ENCODE measurements around the gene ZDHHC17.
"Not testable (repeated sequence)": the region's sequence is repeated elsewhere in the genome, so short reads cannot be mapped to it uniquely, and the experiment has no call there.

ZDHHC17 gene

DNA sequence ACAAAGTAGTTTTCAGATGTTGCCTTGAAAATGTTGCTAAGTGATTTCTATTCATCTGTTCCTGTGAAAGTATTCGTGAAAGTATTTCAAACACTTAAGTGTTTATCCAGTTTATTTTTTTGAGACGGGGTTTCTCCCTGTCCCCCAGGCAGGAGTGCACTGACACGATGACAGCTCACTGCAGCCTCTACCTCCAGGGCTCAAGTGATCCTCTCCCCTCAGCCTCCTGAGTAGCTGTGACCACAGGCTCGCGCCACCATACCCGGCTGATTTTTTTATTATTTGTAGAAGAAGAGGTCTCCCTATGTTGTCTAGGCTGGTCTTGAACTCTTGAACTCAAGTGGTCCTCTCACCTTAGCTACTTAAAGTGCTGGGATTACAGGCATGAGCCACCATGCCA lies 1.7 kb downstream of the ZDHHC17 start:
- no peak for DNase-seq (ENCODE audit: low read depth in 2 of 2)

DNA sequence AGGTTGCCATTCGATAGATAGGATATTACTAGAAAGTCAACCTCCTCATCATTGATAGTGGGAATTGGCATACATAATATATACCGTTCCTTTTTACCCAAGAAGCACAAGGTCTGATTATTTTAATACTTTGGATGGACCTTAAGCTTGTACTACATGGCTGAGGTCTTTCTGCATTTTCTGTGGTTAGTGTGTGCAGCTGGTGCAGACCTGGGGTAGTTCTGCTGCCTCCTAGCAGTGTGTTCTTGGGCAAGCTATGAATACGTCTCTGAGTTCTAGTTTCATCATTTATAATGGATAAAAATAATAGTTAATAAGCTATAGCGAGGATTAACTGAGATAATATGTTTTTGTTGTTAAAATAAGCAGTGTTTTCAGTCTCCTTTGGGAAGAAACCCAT lies 2.2 kb downstream of the ZDHHC17 start:
- no peak for DNase-seq (ENCODE audit: low read depth in 2 of 2)

- DNase-seq (ENCODE audit: low read depth in 2 of 2), result no peak
Observed at GRCh38 chr12:76768576-76768975, 4.7 kb downstream of the ZDHHC17 start.

DNA sequence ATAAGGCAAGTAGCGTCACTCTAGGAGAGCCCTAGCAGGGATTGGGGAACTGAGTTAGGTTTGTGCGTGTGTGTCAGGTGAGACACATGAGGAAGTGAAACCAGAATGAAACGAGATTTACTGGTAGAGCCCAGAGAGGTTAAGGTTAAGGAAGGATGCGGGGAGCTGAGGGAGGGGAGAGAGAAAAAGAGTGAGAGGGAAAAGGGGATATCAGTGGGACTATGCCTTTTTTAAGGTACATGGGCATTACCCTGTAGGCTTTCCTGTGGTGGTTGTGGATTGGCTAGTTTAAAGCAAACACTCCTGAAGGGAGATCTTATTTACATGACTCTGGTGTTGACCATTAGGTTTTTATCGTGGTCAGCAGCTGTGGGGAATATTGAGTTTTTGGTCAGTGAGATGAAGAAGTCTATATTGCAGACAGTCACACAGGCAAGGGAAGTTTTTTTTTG lies 13.9 kb downstream of the ZDHHC17 start:
- DNase-seq (ENCODE audit: low read depth in 2 of 2), result no peak

GRCh38 chr12:76778364-76778763 lies 14.4 kb downstream of the ZDHHC17 start:
- no peak for DNase-seq (ENCODE audit: low read depth in 2 of 2)

DNA sequence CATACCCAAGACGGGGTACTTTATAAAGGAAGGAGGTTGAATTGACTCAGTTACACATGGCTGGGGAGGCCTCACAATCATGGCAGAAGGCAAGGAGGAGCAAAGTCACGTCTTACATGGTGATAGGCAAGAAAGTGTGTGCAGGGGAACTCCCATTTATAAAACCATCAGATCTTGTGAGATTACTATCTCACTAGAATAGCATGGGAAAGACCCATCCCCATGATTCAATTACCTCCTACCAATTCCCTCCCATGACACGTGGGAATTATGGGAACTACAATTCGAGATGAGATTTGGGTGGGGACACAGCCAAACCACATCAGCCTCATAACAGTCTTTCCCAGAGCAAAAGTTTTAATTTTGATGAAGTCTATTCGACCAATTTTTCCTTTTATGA lies 15.4 kb downstream of the ZDHHC17 start:
- not testable (repeated sequence) for DNase-seq (ENCODE audit: low read depth in 2 of 2)

DNA sequence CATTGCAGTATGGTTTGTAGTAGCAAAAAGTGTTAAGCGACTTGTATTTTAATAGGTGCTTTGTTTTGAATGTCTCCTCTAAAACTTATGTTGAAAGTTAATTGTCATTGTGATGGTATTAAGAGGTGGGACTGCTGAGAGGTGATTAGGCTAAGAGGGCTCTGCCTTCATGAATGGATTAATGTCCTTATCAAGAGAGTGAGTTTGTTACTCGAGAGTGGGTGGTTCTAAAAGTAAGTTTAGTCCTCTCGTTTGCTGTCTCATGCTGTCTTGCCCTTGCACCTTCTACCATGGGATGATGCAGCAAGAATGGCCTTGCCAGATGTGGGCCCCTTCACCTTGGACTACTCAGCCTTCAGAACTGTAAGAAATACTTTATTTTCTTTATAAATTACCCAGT lies 17.4 kb downstream of the ZDHHC17 start:
- DNase-seq (ENCODE audit: low read depth in 2 of 2), result no peak

GRCh38 chr12:76782526-76782925 lies 18.6 kb downstream of the ZDHHC17 start:
- DNase-seq (ENCODE audit: low read depth in 2 of 2), result no peak

- DNase-seq (ENCODE audit: low read depth in 2 of 2), result no peak
Observed at GRCh38 chr12:76784600-76785051, 20.7 kb downstream of the ZDHHC17 start.

DNA sequence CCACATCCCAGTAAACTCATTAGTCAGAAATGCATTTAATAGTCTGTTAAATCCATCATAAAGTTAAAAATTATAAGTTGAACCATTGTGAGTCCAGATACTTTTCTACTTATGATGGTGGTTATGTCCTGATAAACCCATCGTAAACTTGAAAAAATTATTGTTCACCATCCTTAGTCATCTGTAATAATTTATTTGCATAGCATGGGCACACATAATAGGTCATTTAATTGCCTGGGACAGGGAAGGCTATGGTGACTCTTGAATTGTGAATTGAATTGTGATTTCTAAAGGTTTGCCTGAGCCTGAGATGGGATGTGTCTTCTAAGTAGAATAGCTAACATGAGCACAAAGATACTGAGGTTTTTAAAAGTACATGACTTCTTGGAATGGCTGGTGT lies 21.5 kb downstream of the ZDHHC17 start:
- no peak for DNase-seq (ENCODE audit: low read depth in 2 of 2)

DNA sequence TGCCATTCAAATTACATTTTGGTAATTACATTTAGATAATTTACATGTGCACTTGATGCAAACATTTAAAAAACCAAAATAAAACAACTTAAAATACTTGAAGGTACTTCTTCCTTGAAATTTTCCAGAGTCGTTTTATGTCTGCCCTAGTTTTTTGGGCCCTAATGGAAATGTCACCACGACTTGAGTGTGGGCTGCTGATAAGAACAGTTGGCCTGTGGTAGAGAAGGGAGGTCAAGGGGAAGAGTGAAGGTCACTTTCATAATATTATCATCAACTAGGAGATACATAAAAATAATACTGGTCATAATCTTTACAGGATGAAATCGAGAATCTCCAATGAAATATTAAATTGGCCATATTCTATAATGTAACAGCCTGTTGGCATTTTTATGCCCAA lies 23.1 kb downstream of the ZDHHC17 start:
- no peak for DNase-seq (ENCODE audit: low read depth in 2 of 2)

DNA sequence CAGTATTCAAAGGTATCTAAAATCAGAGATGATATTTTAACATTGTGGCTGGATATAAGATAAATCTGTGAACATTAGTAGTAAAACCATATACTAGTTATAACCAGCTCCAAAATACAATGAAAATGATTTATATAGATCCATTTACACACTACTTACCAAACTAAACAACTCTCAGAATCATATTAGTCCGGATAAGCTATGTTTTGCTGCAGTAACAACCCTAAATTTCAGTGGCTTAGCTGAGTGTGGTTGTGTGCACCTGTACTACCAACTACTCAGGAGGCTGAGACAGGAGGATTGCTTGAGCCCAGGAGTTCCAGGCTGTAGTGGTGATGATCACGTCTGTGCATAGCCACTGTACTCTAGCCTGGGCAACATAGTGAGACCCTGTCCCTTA lies 23.8 kb downstream of the ZDHHC17 start:
- no peak for DNase-seq (ENCODE audit: low read depth in 2 of 2)

DNA sequence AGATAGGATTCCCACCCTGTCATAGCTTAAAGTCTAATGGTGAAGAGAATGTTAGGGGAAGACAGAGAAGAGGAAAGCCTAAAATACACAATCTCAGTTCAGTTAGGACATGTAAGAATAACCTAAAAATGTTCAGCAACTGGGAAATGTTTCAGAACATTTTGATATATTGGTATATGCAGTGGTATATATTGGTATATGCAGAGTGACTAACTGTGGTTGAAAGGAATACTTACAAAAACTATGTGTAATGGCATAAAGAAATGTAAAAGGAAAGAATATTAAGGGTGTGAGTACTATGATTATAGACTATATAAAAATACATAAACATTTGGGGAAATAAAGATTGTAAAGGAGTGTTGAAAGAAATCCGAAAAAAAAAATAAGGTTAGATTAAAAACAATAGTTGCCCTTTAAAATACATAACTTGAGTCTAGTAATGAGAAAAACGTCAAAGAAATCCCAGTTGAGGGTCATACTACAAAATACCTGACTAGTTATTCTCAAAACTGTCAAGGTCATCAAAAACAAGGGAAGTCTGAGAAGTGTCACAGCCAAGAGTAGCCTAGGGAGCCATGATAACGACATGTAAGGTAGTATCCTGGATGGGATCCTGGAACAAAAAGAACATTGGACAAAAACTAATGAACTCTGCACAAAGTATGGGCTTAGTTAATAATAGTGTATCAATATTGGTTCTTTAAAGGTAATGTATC lies 25.6 kb downstream of the ZDHHC17 start:
- no peak for DNase-seq (ENCODE audit: low read depth in 2 of 2)

GRCh38 chr12:76790564-76791552 lies 26.9 kb downstream of the ZDHHC17 start:
- no peak for DNase-seq (ENCODE audit: low read depth in 2 of 2)

GRCh38 chr12:76792828-76793227 lies 28.9 kb downstream of the ZDHHC17 start:
- no peak for DNase-seq (ENCODE audit: low read depth in 2 of 2)

DNA sequence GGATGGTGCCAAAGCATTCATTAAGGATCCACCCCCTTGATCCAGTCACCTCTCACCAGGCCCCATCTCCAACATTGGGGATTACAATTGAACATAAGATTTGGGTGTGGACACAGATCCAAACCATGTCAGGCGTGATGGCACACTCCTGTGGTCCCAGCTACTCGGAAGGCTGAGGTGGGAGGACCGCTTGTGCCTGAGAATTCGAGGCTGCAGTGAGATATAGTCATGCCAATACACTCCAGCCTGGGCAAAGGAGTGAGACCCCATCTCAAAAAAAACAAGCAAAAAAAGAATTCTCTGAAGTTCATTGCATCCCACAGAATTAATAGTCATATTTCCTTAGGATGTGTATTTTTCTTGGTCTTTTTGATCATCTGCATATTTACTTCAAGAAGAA lies 34.9 kb downstream of the ZDHHC17 start:
- no peak for DNase-seq (ENCODE audit: low read depth in 2 of 2)

DNA sequence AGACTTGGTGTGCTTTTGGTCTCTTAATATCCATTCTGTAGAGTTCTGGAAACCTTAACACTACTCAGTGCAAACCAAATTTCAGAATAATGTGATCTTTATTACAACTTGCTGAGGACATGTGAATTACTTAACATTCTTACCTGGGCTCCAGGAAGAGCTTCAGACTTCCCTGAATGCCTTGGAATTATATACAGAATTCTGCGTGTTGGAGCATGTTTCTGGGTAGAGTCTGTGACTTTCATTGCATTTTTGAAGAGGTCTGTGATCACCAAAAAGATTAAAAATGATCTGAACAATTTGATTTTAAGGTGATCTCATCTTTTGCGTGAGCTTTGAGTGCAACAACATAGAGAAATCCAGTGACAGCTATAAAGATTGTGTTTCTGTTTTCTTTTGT lies 35.4 kb downstream of the ZDHHC17 start:
- DNase-seq (ENCODE audit: low read depth in 2 of 2), result no peak

GRCh38 chr12:76802060-76802459 lies 38.1 kb downstream of the ZDHHC17 start:
- no peak for DNase-seq (ENCODE audit: low read depth in 2 of 2)

DNA sequence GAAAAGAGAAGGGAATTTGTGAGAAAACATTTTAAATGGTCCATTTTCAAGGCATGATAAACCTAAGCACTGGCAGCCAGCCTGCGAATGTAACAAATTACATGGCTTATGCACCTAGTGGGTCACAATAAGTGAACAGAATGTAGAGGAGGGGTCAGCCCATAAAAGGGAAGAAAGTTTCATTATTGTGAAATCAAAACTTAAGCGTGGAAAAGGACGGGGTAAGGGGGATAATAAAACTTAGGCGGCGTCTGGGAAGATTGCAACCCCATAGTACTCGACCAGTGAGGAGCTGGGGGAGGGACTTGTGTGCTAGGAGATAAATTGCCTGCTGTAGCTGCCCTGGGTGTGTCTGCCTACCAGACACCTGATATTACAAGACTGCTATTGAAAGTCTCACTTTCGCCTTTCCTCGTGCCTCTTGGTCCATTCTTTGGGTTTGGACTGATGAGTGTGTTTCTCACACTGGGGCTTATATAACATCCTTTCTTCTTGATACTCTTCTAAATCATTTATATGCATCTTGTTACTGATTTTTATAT lies 40.6 kb downstream of the ZDHHC17 start:
- no peak for DNase-seq (ENCODE audit: low read depth in 2 of 2)

DNA sequence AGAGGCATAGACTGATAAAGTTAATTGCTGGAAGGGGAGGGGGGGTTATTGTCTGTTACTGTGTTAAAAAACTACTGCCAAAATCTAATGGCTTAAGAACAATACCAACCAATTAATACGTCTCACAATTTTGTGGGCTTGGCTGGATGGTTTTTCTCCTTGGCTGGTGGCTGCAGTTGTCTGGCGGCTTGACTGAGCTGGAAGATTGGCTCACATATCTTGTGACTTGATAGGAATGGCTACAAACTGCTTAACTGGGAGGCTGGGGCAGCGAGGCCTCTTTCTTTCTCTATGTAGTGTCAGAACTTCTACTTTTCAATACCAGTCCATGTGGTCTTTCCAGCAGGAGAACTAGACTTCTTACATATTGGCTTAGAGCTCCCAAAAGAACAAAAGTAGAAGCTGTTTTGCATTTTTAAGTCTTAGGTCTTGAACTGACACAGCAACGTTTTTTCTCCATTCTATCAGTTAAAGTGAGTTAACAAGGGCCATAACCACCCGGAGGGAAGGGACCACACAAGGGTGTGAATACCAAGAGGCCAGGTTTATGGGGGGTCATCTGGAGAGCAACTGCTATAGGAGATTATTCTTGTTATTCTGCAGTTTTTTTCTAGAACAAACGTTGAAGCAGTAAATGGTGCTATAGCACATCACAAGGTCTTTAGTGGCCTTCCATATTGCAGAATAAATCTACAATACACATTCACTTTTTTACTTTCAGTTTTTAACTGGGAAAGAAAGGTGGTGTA lies 46.9 kb downstream of the ZDHHC17 start:
- DNase-seq (ENCODE audit: low read depth in 2 of 2), result no peak

- no peak for DNase-seq (ENCODE audit: low read depth in 2 of 2)
Observed at GRCh38 chr12:76811976-76812375, 48.1 kb downstream of the ZDHHC17 start.

- no peak for DNase-seq (ENCODE audit: low read depth in 2 of 2)
Observed at GRCh38 chr12:76813265-76813664, 49.4 kb downstream of the ZDHHC17 start.

Measured in stimulated activated CD8-positive, alpha-beta memory T cell treated with anti-CD3 and anti-CD28 coated beads, Interleukin-15, amount 100 ng/mL, for 48 hours (primary cell).